Psoas muscle (tissue), 8 donors: Measurements from ENCODE around the gene CA12. TPM values are rescaled to one million over a fixed set of nuclear protein-coding genes. Genes with fewer than 3 reads are reported as not detected.

Source experiments
- ATAC-seq, 4 donors: fragments of 200-7000 bp; cut with Tn5 transposase; one replicate each; pipeline ENCODE4 v1.9.1; 2020; ENCODE audit warnings: moderate library complexity in 3 of 4, mild to moderate bottlenecking in 2 of 4
- DNase-seq, 2 donors: peaks; one replicate each; pipeline ENCODE4 v3.0.0-alpha.2; 2020
- H3K27ac ChIP-seq: fragments of 200-600 bp; one replicate; pipeline ENCODE4 v1.8.0; 2022
- H3K27me3 ChIP-seq, 3 donors: fragments of 200-600 bp in 1 of 3; one replicate each; pipeline versions ENCODE4 v1.6.1 to v1.8.0; 2013 to 2022; ENCODE audit warnings: low read length in 2 of 3, mild to moderate bottlenecking in 2 of 3, moderate library complexity in 1 of 3; ENCODE audit not compliant: insufficient read depth in 3 of 3
- H3K36me3 ChIP-seq, 2 donors: fragments of 200-600 bp in 1 of 2; one replicate each; pipeline versions ENCODE4 v1.6.1 to v1.8.0; 2013 to 2022; ENCODE audit warnings: low read depth in 1 of 2, mild to moderate bottlenecking in 1 of 2, moderate library complexity in 1 of 2; ENCODE audit not compliant: insufficient read depth in 1 of 2
- H3K4me1 ChIP-seq: fragments of 200-600 bp; one replicate; pipeline ENCODE4 v1.8.0; 2022
- H3K4me3 ChIP-seq: fragments of 200-600 bp; one replicate; pipeline ENCODE4 v1.8.0; 2022; ENCODE audit warnings: mild to moderate bottlenecking
- H3K9me3 ChIP-seq: fragments of 200-600 bp; one replicate; pipeline ENCODE4 v1.8.0; 2022
- WGBS, 3 donors: extraction: QIAGEN DNeasy Blood & Tissue Kit; methylation state at CpG; one replicate each; pipeline versions ENCODE4 v1.1.6 to v1.1.7; 2013; 5-methylcytosine and 5-hydroxymethylcytosine counted together
- intact Hi-C, 2 donors: fragments of 100-400 bp; cut with DNase I; formaldehyde crosslinking; loops; one replicate each; pipeline versions ENCODE4 v1.11.0 to v1.14.2; 2022
- polyA plus RNA-seq, 3 donors: library from polyadenylated mRNA; stranded (reverse); fragments of 200-250 nt; gene quantifications; one replicate each; pipeline ENCODE4 v1.2.3, GENCODE V29; 2013
- total RNA-seq, 4 donors: library from RNA; stranded (reverse); fragmentation: NEBNext Ultra II Directional in 2 of 4; extraction: Animal tissue kit (Norgen Biotek cat#: 25700) in 2 of 4; gene quantifications; one replicate each; pipeline versions ENCODE4 v1.2.1 to v1.2.4, GENCODE V29; 2021 to 2023
- TF ChIP-seq, protein P1 (sequence below): fragments of 200-600 bp; IDR thresholded peaks from one replicate; pipeline ENCODE4 v1.8.0; 2022; ENCODE audit warnings: antibody characterized with exemption
- donor health status: healthy with polysubstance abuse.
- donor health status: DM: no; HTN: no; CAD: no; lungs with moderate emphysema.
- donor health status: Bipolar disorder and iron deficiency.
- donor health status: healthy.
- donor health status: DM: yes; HTN: yes; CAD: no.
- donor health status: DM: no; HTN: no; CAD: no.
- donor health status: DM: no; HTN: no; CAD: no.
- donor health status: DM: yes; HTN: yes; CAD: no.

Gene CA12
- total and polyA plus RNA-seq, 7 donors = 0.01 to 0.25 (median 0.16) TPM

DNA sequence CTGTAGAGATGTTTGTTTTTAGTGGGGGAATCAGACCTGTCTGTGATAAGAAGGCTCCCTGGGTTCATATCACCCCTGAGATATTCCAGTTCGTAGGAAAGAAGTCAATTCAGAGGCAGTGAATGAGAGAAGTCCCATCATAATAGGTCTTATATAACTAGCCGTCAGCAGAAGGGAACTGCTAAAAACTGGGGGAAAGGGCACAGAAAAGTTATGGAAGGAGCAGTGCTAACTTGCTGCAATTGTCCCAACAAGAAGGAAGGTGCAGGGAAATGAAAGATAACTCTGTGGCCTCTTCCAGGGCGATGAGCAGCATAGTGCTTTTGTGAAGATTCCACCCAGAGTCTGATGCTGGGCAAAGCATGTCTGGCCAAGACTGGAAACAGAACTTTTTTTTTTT lies 9.0 kb upstream of the CA12 start:
- 56 to 69% (median 69%) methylated on average over 3 of the region's 3 CpGs for WGBS, 3 donors
- no peak overlapping the region for H3K27ac ChIP-seq
- DNase-seq (no peak), ATAC-seq (no peak)
- H3K36me3 ChIP-seq = no peaks in the 10 kb centered on the region
- no peak overlapping the region for H3K4me3 ChIP-seq
- peaks cover 19% of the 10 kb centered on the region for H3K4me1 ChIP-seq
- TF ChIP-seq, protein P1, sequence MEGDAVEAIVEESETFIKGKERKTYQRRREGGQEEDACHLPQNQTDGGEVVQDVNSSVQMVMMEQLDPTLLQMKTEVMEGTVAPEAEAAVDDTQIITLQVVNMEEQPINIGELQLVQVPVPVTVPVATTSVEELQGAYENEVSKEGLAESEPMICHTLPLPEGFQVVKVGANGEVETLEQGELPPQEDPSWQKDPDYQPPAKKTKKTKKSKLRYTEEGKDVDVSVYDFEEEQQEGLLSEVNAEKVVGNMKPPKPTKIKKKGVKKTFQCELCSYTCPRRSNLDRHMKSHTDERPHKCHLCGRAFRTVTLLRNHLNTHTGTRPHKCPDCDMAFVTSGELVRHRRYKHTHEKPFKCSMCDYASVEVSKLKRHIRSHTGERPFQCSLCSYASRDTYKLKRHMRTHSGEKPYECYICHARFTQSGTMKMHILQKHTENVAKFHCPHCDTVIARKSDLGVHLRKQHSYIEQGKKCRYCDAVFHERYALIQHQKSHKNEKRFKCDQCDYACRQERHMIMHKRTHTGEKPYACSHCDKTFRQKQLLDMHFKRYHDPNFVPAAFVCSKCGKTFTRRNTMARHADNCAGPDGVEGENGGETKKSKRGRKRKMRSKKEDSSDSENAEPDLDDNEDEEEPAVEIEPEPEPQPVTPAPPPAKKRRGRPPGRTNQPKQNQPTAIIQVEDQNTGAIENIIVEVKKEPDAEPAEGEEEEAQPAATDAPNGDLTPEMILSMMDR = no peak
- H3K27me3 ChIP-seq = no peaks in the 10 kb centered on the region
- intact Hi-C loops = no loop called here
- H3K9me3 ChIP-seq = no peaks in the 10 kb centered on the region

DNA sequence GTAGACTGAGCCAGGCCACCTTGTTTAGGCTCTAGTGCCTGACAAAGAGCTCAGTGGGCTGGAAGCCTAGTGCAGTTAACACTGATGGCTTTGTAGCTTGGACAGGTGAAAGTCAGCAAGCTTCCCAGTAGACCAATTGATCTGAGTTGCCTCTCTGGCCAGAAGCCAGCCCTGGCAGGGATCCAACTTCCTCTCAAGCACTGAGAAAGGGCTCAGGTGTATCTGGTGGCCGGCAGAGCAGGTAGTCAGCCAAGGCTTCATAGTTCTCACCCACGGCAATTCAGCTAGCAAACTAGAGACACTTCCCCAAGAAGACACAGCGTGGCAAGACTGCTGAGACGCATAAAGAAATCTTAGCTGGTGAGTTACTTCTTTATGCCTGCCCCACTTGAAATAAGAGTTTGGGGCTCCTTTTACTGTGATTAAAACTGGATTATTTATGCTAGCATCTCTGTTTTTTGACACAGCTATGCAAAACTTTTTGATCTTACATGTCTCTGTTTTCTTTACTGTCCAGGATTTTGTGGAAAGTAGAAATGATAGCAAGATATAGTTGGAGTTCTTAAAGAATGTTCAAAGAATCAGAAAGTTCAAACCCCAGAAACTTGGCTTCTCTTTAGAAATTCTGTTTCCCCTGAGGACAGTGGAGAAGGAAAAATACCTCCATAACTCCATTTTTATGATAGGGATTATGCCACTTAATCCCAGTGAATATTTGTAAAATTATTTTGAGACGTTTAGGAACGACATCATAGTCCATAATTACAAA lies 8.4 kb upstream of the CA12 start:
- H3K4me3 ChIP-seq = no peak overlapping the region
- no peak for ATAC-seq
- peak in 1 of 2 donors; percentile 25 for DNase-seq
- no peaks in the 10 kb centered on the region for H3K36me3 ChIP-seq
- intact Hi-C loops = no loop called here
- H3K9me3 ChIP-seq = no peaks in the 10 kb centered on the region
- no peaks in the 10 kb centered on the region for H3K27me3 ChIP-seq
- TF ChIP-seq, protein P1 = no peak
- peaks cover 19% of the 10 kb centered on the region for H3K4me1 ChIP-seq
- 51 to 54% (median 54%) methylated on average over 6 of the region's 6 CpGs for WGBS, 3 donors
- no peak overlapping the region for H3K27ac ChIP-seq

DNA sequence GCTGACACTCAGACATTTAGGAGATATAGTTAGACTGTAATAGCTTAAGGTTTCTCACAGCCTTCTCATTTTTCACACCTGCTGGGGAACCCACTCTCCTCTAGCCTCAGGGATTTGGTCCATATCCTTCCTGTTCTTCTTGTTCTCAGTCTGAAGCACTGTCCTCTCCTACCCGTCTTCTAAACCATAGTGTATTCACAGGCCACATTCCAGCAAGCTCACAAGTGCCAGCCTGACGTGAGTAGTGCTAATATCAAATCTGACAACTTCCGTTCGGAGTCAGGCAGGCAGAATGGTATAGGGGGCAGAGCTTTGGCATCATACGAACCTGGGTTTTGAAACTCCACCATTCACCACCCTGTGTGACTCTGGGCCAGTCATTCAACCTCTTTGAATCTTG lies 6.9 kb upstream of the CA12 start:
- Histone ChIP-seq H3K4me3 (no peak overlapping the region), H3K4me1 (peaks cover 19% of the 10 kb centered on the region), H3K36me3 (no peaks in the 10 kb centered on the region), H3K9me3 (no peaks in the 10 kb centered on the region), H3K27me3 (no peaks in the 10 kb centered on the region), H3K27ac (no peak overlapping the region)
- TF ChIP-seq, protein P1 = no peak
- whole genome bisulfite sequencing, 3 donors = 70 to 85% (median 76%) methylated on average over 5 of the region's 5 CpGs
- ATAC-seq (peak in 1 of 4 donors; percentile 50), DNase-seq (no peak)
- intact Hi-C loops = no loop called here

GRCh38 chr15:63387748-63388493 lies 6.3 kb upstream of the CA12 start:
- DNase-seq (no peak), ATAC-seq (peak in 3 of 4 donors; percentile 52 to 78 (median 67))
- intact Hi-C loops = no loop called here
- Histone ChIP-seq H3K4me1 (peaks cover 19% of the 10 kb centered on the region), H3K4me3 (no peak overlapping the region), H3K9me3 (no peaks in the 10 kb centered on the region), H3K27ac (no peak overlapping the region), H3K27me3 (no peaks in the 10 kb centered on the region), H3K36me3 (no peaks in the 10 kb centered on the region)
- WGBS, 3 donors = 46 to 64% (median 47%) methylated on average over 11 of the region's 11 CpGs
- TF ChIP-seq, protein P1 = no peak
